Activated gamma-delta T cell treated with anti-CD3 and anti-CD28 coated beads, Interleukin-2, amount 50 U/mL, for 16 hours (primary cell): ENCODE measurements around the gene DNAJC4.
A peak's percentile ranks its signal among the peaks of the same experiment; 100 is the strongest.

ENCODE experiments used
- DNase-seq: peaks from one replicate; pipeline ENCODE4 v3.0.0-alpha.2; 2020; ENCODE audit warnings: low read depth

The DNAJC4 gene

GRCh38 chr11:64230171-64230984 is at the start of gene DNAJC4:
DNAJC4 (plus strand) TSS chr11:64230548; CDS start chr11:64230855, 307 bp downstream.
- DNase-seq = peak; percentile 81

DNA sequence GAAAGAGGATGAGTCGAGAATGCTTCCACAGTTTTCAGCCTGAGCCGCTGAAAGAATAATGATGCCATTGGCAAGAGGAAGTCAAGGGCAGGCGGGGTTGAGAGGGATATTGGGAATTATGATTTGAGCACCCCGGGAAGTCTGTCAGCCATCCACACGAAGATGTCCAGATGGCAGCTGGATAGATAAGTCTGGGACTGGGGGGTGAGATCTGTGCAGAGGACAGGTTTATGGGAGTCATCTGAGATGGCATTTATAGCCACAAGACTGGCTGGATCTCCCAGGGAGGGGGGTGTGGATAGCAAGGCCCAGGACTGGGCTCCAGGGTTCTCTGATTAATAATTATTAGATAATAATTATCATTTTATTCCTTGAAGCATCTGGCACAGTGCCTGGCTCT is 49.5 kb upstream of the DNAJC4 start:
- no peak for DNase-seq

GRCh38 chr11:64181506-64182411 is 48.6 kb upstream of the DNAJC4 start:
- DNase-seq = no peak

- no peak for DNase-seq
Observed at GRCh38 chr11:64183890-64184289, 46.5 kb upstream of the DNAJC4 start.

- no peak for DNase-seq
Observed at GRCh38 chr11:64185175-64185692, 45.1 kb upstream of the DNAJC4 start.

- peak; percentile 98 for DNase-seq
Observed at GRCh38 chr11:64185693-64186491, 44.5 kb upstream of the DNAJC4 start, which contains the start of gene STIP1. STIP1 (plus strand) TSS chr11:64186171; CDS start chr11:64186262, 91 bp downstream.

- DNase-seq = no peak
Observed at GRCh38 chr11:64186492-64187165, 43.7 kb upstream of the DNAJC4 start.

- no peak for DNase-seq
Observed at GRCh38 chr11:64192434-64192833, 37.9 kb upstream of the DNAJC4 start.

DNA sequence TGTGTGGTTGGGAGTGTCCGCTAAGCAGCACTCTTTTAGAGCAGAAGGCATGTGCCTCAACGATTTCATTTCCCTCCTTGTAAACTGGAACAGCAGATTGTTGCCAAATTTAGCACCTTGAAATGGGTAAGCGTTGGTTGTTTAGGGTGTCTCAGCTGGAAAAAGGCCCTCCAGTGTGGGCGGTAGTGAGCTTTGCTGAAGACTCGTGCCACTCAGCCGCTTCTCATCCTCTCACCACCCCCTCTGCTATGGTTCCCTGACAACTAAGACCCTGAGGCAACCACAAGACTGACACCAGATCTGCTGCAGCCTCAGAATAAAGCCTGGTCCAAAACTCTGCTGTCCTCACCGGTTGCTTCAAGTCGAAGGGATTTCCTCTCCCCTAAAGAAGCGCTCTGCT is 33.7 kb upstream of the DNAJC4 start:
- no peak for DNase-seq

- DNase-seq = no peak
Observed at GRCh38 chr11:64198511-64198910, 31.8 kb upstream of the DNAJC4 start.

- no peak for DNase-seq
Observed at GRCh38 chr11:64201543-64201942, 28.8 kb upstream of the DNAJC4 start.

DNA sequence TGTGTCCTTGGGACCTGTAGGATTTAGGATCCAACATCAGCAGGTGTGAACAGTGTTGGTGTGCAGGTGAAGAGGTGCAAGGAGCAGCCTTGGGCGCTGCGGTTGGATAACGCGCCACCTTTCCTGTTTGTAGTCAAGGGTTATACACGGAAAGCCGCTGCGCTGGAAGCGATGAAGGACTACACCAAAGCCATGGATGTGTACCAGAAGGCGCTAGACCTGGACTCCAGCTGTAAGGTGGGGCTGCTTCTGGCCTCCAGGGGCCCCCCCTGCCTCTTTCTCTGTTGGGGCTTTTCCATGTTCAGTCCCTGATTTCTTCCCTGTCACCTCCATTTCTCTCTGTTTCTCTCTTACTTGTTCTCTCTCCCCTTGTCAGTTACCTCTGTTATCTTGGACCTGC is 27.4 kb upstream of the DNAJC4 start:
- DNase-seq = no peak

DNA sequence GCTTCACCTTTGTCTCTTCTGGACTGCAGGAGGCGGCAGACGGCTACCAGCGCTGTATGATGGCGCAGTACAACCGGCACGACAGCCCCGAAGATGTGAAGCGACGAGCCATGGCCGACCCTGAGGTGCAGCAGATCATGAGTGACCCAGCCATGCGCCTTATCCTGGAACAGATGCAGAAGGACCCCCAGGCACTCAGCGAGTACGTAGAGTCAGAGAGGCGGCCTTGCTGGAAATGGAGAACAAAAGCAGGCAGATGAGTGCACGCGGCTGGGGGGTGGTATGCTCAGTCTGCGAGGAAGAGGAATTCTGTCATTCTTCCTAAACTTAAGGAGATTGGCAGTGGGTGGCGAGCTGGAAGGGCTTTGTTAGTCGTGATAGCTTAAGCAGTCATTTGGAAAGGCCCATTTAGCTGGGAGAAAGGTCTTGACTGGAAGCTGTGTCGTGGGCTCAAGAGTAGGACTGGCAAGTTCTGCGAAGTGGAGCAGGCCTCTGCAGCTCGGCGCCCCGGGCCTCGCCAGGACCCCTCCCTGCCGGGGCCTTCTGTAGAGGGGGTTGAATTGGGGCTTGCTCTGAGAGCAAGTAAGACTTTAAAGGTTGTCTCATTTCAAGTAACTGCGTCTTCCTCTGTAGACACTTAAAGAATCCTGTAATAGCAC is 26.8 kb upstream of the DNAJC4 start:
- DNase-seq = no peak

DNA sequence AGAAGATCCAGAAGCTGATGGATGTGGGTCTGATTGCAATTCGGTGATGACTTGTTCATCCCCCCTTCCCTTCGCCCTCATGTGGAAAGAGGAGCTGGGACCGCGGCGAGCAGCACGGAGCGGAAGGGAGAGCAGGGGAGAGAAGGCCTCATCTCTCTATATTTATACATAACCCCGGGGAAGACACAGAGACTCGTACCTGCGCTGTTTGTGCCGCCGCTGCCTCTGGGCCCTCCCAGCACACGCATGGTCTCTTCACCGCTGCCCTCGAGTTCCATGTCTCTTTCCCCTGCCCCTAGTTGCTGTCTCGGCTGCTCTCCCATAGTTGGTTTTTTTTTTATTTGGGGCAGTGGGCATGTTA is 26.3 kb upstream of the DNAJC4 start:
- DNase-seq = no peak

DNA sequence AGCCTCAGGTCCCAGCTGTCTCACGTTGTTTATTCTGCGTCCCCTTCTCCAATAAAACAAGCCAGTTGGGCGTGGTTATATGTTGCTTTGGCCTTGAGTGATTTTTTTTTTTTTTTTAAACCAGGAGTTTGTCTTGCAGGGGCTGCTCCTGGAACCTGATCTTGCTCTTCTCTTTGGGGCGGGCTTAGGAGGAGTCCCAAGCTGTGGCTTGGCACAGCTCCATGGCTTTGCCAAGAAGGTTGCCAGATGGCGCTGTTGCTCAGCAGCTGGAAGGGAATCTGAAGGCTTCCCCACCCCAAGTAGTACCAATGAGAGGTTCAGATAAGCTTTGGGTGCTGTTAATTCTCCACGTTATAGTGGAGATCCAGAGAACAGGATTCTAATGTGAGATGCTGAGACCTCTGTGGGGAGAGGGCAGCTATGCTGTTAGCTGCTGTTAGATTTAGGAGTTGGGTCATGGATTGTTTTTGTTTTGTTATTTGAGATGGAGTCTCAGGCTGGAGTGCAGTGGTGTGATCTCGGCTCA is 25.8 kb upstream of the DNAJC4 start:
- peak; percentile 65 for DNase-seq

DNA sequence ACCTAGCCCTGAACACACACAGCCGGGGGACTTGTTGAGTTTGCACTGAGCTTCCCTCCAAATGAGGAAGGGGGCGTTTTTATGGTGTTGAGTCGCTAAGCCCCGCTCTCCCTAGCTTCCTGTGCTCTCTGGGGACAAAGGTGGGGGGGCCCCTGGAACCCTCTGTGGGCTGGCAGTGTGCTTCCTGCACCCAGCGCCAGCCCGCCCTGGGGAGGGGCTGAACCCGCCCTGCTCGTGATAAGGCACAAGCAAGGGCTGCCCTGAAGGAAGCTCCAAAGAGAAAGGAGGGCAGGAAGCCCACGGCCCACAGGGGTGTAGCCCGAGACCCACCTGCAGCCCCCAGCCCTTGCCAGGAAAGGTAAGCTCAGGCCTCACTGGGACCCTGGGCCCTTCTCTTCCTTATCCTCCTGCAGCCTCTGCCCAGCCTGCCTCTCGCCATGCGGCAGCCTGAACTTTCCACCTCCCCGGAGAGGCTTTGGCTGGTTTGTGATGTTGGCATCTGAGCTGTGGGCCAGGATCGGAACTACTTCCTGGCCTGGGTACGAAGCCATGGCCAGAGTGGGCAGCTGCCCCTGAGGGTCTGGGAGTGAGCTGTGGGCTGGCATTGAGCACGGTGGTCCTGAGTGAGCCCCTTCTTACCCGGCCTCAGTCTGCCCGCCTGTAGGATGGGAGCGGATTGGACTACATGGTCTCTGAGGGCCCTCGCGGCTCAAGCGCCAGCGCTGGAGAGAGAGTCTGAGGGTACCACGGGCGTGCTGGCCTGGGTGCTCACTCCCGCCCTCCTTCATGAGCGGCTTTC is 23.7 kb upstream of the DNAJC4 start, which contains the start of gene FERMT3:
FERMT3 (plus strand) TSS at position 265 of the 799 bp plus-strand sequence. CDS start 644 bp downstream, outside the sequence.
- DNase-seq = peak; percentile 49

DNA sequence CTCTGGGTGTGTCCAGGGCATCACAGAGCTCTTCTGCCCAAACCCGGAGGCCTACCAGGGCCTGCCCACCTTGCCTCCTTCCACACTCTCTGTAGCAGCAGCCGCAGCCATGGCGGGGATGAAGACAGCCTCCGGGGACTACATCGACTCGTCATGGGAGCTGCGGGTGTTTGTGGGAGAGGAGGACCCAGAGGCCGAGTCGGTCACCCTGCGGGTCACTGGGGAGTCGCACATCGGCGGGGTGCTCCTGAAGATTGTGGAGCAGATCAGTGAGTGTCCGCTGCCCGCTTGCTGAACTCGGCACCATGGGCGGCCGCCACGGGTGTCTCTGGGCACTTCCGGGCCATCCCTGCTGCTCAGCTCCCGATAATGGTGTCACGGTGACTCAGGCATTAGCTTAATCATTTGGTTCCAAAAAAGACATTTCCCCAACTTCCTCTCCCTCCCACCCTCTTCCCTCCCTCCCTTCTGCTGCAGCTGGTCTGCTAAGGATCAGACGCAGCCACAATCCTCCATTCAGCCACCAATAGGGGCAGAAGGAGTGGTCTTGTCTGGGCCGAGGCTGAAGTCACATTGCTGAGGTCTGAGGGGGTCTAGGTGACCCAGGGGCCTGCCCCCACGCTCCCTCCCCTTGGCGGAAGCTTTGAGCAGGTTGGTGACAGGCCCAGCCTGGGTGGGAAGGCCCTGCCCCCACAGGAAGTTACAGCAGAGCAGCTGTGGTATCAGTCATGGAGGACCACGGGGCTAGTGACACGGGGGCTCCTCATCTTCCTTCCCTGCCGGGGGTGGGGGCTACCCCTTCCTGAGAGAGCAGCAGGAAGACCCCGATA is 22.9 kb upstream of the DNAJC4 start:
- DNase-seq = peak; percentile 74

DNA sequence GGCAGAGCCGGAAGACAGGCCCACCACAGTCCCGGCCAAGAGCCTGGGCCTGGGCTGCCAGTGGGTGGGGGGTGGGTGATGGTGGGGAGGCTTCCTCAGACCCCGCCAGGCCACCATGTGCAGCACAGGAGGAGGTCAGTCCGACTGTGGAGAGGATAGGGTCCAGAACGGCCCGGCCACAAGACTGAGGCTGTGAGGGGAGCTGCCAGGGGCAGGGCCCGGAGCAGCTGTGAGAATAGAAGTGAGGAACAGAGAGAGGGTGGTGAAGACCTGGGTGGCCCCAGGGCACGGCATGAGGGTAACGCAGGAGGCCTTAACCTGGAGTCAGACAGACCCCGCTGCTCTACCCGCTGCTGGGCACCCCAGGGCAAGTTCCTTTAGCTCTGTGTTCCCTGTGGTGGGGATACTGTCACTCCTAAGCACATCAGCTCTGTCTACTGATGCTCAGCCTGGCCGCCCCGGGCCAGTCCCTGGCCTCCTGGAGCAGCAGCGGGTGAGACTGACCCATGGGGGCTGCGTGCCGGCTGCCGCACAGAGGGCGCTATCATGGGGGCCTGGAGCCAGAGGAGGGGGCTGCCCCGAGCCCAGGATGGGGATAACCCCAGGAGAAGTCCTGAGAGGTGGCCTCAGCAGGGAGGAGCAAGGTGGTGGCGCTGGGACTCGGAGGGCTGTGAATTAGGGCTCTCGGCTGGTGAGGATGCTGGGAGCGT is 22.1 kb upstream of the DNAJC4 start:
- no peak for DNase-seq
